ENCODE measurements around the gene HSD17B14.
A peak's percentile ranks its signal among the peaks of the same experiment; 100 is the strongest.

The HSD17B14 gene

GRCh38 chr19:48799358-48800300 is 36.7 kb downstream of the HSD17B14 start:
- H3K4me3 ChIP-seq = peak overlapping the region in 7 of 10 experiments; percentile 18 to 37 (median 25); a peak in 7 of 20 replicates
- peaks cover 0 to 2% (median 0%) of the 10 kb centered on the region in 11 experiments; a peak in 2 of 22 replicates for H4K20me1 ChIP-seq
- peak overlapping the region; percentile 65 to 96 (median 90) for H3K4me2 ChIP-seq
- no peaks in the 10 kb centered on the region for H3K27me3 ChIP-seq
- no peaks in the 10 kb centered on the region for H3K9me3 ChIP-seq (replicated peaks in 1 of 11)
- TF ChIP-seq Cebpa-rat (IDR thresholded peaks at IDR 0.05) = no peak
- peaks cover 27 to 59% (median 56%) of the 10 kb centered on the region in 10 experiments for H3K4me1 ChIP-seq
- H3K27ac ChIP-seq = peak overlapping the region in 10 of 11 experiments; percentile 57 to 86 (median 78); a peak in 19 of 22 replicates
- peak overlapping the region; percentile 39 to 81 (median 71); a peak in 20 of 22 replicates for H3K9ac ChIP-seq
- peaks cover 0 to 13% (median 0%) of the 10 kb centered on the region in 11 experiments; a peak in 3 of 22 replicates for H3K36me3 ChIP-seq

- peak overlapping the region in 10 of 11 experiments; percentile 57 to 86 (median 78); a peak in 19 of 22 replicates for H3K27ac ChIP-seq
- peak overlapping the region in 7 of 10 experiments; percentile 18 to 37 (median 25); a peak in 8 of 20 replicates for H3K4me3 ChIP-seq
- peak overlapping the region; percentile 39 to 81 (median 71); a peak in 20 of 22 replicates for H3K9ac ChIP-seq
- peaks cover 30 to 60% (median 57%) of the 10 kb centered on the region in 10 experiments for H3K4me1 ChIP-seq
- peaks cover 0 to 11% (median 0%) of the 10 kb centered on the region in 11 experiments; a peak in 2 of 22 replicates for H3K36me3 ChIP-seq
- H3K9me3 ChIP-seq (replicated peaks in 1 of 11) = no peaks in the 10 kb centered on the region
- H3K4me2 ChIP-seq = peak overlapping the region; percentile 65 to 96 (median 90)
- TF ChIP-seq Cebpa-rat (IDR thresholded peaks at IDR 0.05) = no peak
- H4K20me1 ChIP-seq = no peaks in the 10 kb centered on the region; a peak in 1 of 22 replicates
- H3K27me3 ChIP-seq = no peaks in the 10 kb centered on the region
Measured at GRCh38 chr19:48798937-48799336, 37.4 kb downstream of the HSD17B14 start.

- no peak for TF ChIP-seq Cebpa-rat (IDR thresholded peaks at IDR 0.05)
- Histone ChIP-seq H3K4me2 (peak overlapping the region in 8 of 11 experiments; percentile 77 to 96 (median 90); a peak in 15 of 22 replicates), H3K27me3 (no peaks in the 10 kb centered on the region), H4K20me1 (no peaks in the 10 kb centered on the region; a peak in 1 of 22 replicates), H3K27ac (peak overlapping the region in 5 of 11 experiments; percentile 78 to 86 (median 84); a peak in 8 of 22 replicates), H3K4me3 (no peak overlapping the region), H3K4me1 (peaks cover 30 to 60% (median 57%) of the 10 kb centered on the region in 10 experiments), H3K36me3 (no peaks in the 10 kb centered on the region), H3K9me3 (replicated peaks in 1 of 11) (no peaks in the 10 kb centered on the region), H3K9ac (peak overlapping the region in 4 of 11 experiments; percentile 14 to 80 (median 48); a peak in 3 of 22 replicates)
Measured at GRCh38 chr19:48797103-48797502, 39.2 kb downstream of the HSD17B14 start.

GRCh38 chr19:48796298-48797083 is 39.8 kb downstream of the HSD17B14 start:
- TF ChIP-seq Cebpa-rat (IDR thresholded peaks at IDR 0.05) = no peak
- H3K36me3 ChIP-seq = no peaks in the 10 kb centered on the region
- no peaks in the 10 kb centered on the region for H3K27me3 ChIP-seq
- H4K20me1 ChIP-seq = no peaks in the 10 kb centered on the region; a peak in 1 of 22 replicates
- H3K9ac ChIP-seq = peak overlapping the region in 9 of 11 experiments; percentile 4 to 80 (median 22); a peak in 11 of 22 replicates
- H3K4me2 ChIP-seq = peak overlapping the region; percentile 1 to 96 (median 89); a peak in 18 of 22 replicates
- H3K4me1 ChIP-seq = peaks cover 30 to 60% (median 57%) of the 10 kb centered on the region in 10 experiments
- H3K4me3 ChIP-seq = peak overlapping the region in 1 of 10 experiments; percentile 2; a peak in 1 of 20 replicates
- no peaks in the 10 kb centered on the region for H3K9me3 ChIP-seq (replicated peaks in 1 of 11)
- peak overlapping the region in 9 of 11 experiments; percentile 25 to 86 (median 50); a peak in 17 of 22 replicates for H3K27ac ChIP-seq

GRCh38 chr19:48795685-48796070 is 40.6 kb downstream of the HSD17B14 start:
- Histone ChIP-seq H3K27me3 (no peaks in the 10 kb centered on the region), H3K36me3 (no peaks in the 10 kb centered on the region), H3K4me1 (peaks cover 30 to 58% (median 56%) of the 10 kb centered on the region in 10 experiments), H3K27ac (peak overlapping the region in 9 of 11 experiments; percentile 25 to 86 (median 50); a peak in 18 of 22 replicates), H3K4me2 (peak overlapping the region in 10 of 11 experiments; percentile 21 to 96 (median 90); a peak in 16 of 22 replicates), H4K20me1 (no peaks in the 10 kb centered on the region; a peak in 1 of 22 replicates), H3K9ac (peak overlapping the region in 9 of 11 experiments; percentile 4 to 77 (median 22); a peak in 12 of 22 replicates), H3K4me3 (peak overlapping the region in 3 of 10 experiments; percentile 54 to 70 (median 67); a peak in 4 of 20 replicates), H3K9me3 (replicated peaks in 1 of 11) (no peaks in the 10 kb centered on the region)
- no peak for TF ChIP-seq Cebpa-rat (IDR thresholded peaks at IDR 0.05)

GRCh38 chr19:48795055-48795684 is 41.1 kb downstream of the HSD17B14 start:
- TF ChIP-seq Cebpa-rat (IDR thresholded peaks at IDR 0.05) = peak in 4 of 11 experiments; percentile 23 to 39 (median 26); a peak in 2 of 22 replicates
- Histone ChIP-seq H3K9me3 (replicated peaks in 1 of 11) (no peaks in the 10 kb centered on the region), H3K4me3 (peak overlapping the region; percentile 54 to 70 (median 60)), H3K4me2 (peak overlapping the region; percentile 48 to 93 (median 78)), H3K4me1 (peaks cover 30 to 53% (median 52%) of the 10 kb centered on the region in 10 experiments), H3K27me3 (no peaks in the 10 kb centered on the region), H3K27ac (peak overlapping the region; percentile 15 to 86 (median 55); a peak in 21 of 22 replicates), H3K36me3 (no peaks in the 10 kb centered on the region), H4K20me1 (no peaks in the 10 kb centered on the region), H3K9ac (peak overlapping the region; percentile 52 to 77 (median 69))

- Histone ChIP-seq H3K4me2 (peak overlapping the region in 8 of 11 experiments; percentile 48 to 86 (median 70); a peak in 13 of 22 replicates), H3K27ac (peak overlapping the region in 4 of 11 experiments; percentile 54 to 86 (median 70); a peak in 2 of 22 replicates), H3K4me3 (no peak overlapping the region), H3K36me3 (no peaks in the 10 kb centered on the region), H4K20me1 (no peaks in the 10 kb centered on the region), H3K4me1 (peaks cover 22 to 44% (median 43%) of the 10 kb centered on the region in 10 experiments), H3K9ac (peak overlapping the region; percentile 4 to 77 (median 69); a peak in 15 of 22 replicates), H3K27me3 (no peaks in the 10 kb centered on the region), H3K9me3 (replicated peaks in 1 of 11) (no peaks in the 10 kb centered on the region)
- no peak for TF ChIP-seq Cebpa-rat (IDR thresholded peaks at IDR 0.05)
Measured at GRCh38 chr19:48794291-48794690, 42.0 kb downstream of the HSD17B14 start.
